GM12874 (cell line): Measurements from ENCODE around the gene IDS.

ENCODE experiments used
- TF ChIP-seq, protein P1 (sequence below): IDR thresholded peaks from 2 replicates; pipeline ENCODE4 v1.5.1; 2011; ENCODE audit warnings: low read depth, mild to moderate bottlenecking, control low read depth, low read length, moderate library complexity; ENCODE audit not compliant: insufficient read depth

Gene IDS

GRCh38 chrX:149515954-149516602 lies 11.0 kb upstream of the IDS start:
- TF ChIP-seq, protein P1, sequence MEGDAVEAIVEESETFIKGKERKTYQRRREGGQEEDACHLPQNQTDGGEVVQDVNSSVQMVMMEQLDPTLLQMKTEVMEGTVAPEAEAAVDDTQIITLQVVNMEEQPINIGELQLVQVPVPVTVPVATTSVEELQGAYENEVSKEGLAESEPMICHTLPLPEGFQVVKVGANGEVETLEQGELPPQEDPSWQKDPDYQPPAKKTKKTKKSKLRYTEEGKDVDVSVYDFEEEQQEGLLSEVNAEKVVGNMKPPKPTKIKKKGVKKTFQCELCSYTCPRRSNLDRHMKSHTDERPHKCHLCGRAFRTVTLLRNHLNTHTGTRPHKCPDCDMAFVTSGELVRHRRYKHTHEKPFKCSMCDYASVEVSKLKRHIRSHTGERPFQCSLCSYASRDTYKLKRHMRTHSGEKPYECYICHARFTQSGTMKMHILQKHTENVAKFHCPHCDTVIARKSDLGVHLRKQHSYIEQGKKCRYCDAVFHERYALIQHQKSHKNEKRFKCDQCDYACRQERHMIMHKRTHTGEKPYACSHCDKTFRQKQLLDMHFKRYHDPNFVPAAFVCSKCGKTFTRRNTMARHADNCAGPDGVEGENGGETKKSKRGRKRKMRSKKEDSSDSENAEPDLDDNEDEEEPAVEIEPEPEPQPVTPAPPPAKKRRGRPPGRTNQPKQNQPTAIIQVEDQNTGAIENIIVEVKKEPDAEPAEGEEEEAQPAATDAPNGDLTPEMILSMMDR, result no peak

DNA sequence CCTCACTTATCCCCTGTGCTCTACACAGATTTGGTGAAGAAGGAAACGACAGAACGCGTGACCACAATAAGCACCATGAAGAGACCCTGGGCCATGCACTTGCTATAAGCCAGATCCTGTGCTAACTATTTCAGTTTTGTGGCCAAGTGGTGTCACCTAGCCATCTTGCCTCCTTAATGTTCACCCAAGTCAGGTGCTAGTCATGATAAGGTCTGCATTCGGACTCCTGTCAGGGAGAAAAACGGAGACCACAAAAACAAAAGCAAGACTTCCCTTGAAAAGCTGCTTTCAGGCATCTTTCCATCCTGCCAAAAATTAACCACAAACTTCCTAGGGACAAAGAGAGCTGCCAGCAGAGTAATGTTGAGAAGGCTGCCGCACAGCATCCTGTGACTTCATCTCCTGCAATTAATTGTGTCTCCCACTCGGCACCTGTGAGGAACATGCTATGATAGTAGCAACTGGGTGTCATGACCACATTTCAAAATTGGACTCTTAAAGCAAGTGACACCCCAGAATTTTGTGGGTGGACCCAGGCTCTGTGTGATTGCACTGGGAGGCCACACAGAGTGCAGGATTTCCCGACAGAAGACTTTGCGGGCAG lies 8.8 kb upstream of the IDS start:
- TF ChIP-seq, protein P1, result no peak

GRCh38 chrX:149512225-149512885 lies 7.2 kb upstream of the IDS start:
- TF ChIP-seq, protein P1, result peak; percentile 55

DNA sequence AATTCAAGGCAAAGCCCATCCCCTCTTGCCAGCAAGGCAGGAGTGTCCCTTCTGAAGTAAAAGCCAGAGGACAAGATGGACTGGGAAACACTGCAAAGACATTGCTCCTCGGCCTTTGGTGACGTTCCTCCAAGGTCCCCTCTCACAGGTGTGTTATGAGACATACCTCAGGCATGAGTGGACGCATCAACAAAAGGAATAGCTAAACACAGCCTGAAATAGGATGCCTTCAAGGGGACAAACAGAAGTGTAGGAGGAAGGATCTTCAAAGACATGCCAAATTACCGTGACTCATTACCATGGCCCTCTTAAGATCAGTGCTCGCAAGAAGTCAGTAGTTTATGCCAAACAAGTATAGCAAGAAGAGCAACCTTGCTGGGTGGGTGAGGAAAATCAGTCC lies 6.0 kb upstream of the IDS start:
- TF ChIP-seq, protein P1, result no peak

DNA sequence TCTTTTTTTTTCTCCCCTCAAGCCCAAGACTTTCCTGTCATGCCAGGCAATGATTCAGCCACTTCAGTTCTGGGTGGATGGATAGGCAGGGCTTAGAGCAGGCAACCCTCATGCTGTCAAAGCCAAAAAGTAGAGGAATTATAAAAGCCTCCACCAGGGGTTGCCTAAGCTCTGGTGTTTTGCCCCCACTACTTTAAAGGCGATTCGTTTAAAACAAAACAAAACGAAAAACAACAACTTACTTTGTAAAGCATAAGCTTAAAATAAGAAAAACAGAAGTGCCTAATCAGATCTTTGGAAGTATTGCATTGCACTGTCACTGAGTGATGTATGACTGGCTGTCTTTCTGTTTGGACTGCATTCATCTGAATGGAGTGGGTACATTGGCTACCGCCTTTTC lies 5.3 kb upstream of the IDS start:
- TF ChIP-seq, protein P1, result 0 out of 2 replicates have a peak, but pooled peaks have one; percentile 14

GRCh38 chrX:149508467-149508866 lies 3.4 kb upstream of the IDS start:
- TF ChIP-seq, protein P1, result no peak

DNA sequence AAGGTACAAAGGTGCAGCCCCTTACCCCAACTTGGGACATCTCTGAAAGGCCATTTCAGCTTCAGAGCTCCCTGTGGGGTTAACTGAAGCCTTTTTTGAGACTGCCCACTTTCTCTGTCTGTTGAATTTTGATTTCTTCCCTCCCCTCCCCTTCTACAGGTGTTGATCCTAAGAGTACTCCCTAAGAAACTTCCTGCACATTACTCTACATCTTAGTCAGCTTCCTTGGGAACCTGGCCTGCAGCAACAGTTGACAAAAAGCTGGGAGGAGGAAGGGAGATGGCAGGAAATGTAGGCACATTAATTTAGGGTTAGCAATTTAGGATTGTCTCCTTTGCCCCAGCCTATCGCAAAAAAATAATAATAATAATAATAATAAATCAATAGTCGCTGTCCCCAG lies 1.2 kb upstream of the IDS start:
- TF ChIP-seq, protein P1, result no peak
